Measurements from ENCODE around the gene SUGCT.
"Not testable (repeated sequence)": the region's sequence is repeated elsewhere in the genome, so short reads cannot be mapped to it uniquely, and the experiment has no call there.

SUGCT gene

GRCh38 chr7:40405991-40406390, 271.2 kb downstream of the SUGCT start:
- DNase-seq (ENCODE audit: low read depth), result no peak

GRCh38 chr7:40412323-40412722, 277.5 kb downstream of the SUGCT start:
- DNase-seq (ENCODE audit: low read depth), result no peak

DNA sequence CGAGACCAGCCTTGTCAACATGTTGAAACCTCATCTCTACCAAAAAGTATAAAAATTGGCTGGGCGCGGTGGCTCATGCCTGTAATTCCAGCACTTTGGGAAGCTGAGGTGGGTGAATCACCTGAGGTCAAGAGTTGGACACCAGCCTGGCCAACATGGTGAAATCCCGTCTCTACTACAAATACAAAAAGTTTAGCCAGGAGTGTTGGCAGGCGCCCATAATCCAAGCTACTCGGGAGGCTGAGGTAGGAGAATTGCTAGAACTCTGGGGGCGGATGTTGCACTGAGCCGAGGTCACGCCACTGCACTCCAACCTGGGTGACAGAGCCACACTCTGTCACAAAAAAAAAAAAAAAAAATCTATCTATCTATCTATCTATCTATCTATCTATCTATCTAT, 279.9 kb downstream of the SUGCT start:
- not testable (repeated sequence) for DNase-seq (ENCODE audit: low read depth)

DNA sequence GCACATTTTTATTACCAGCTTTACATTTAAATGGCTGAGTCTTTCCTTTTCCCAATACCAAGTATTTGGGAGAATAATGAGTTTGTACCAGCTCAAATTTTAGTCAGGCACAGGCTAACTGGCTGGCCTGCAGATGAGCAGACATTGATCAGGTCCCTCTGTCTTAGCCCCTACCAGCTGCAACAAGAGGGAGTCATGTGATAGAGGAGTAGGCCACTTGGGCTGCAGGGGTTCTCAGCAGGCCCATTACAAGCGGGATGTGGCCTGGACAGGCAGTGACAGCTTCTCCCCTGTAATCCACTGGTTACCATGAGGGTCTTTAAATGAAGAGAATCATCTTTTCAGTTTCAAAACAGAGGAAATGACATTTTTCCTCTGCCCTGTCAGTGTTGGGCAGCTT, 283.6 kb downstream of the SUGCT start:
- no peak for DNase-seq (ENCODE audit: low read depth)

GRCh38 chr7:40418983-40419382, 284.2 kb downstream of the SUGCT start:
- no peak for DNase-seq (ENCODE audit: low read depth)

DNA sequence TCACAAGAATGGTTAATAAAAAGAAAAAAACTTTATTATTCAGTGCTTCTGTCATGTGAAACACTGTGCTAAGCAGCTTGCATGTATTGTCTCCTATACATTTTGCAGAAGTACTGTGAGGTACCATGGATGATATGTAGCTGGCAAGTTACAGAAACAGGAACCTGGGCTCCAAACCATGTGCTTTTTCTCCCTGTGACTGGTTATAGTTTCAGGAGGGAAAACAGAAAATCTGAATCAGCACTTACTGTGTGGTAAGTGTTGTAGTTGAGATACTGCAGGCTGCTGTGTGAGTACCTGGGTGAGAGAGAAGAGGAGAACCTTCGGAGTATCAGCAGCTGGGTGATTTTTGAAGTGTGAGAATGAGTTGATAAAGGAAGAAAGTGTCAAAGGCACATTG, 285.0 kb downstream of the SUGCT start:
- DNase-seq (ENCODE audit: low read depth), result no peak

GRCh38 chr7:40421433-40421832, 286.6 kb downstream of the SUGCT start:
- DNase-seq (ENCODE audit: low read depth), result no peak

GRCh38 chr7:40425696-40426095, 290.9 kb downstream of the SUGCT start:
- DNase-seq (ENCODE audit: low read depth), result no peak

DNA sequence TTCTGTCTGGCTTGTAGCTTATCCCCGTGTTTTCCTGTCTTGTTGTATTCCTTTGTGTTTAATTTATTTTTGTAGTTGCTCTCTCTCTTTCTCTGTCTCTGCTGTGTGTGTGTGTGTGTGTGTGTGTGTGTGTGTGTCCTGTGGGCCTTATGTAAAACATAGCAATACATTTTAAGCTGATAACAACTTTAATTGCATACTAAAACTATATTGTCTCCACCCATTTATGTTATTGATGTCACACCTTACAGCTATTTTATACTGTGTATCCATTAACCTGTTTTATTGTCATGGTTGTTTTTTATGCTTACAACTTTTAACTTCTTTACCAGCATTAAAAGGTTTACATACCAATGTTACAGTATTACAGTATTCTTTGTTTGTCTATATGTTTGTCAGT, 293.6 kb downstream of the SUGCT start:
- DNase-seq (ENCODE audit: low read depth), result no peak

- no peak for DNase-seq (ENCODE audit: low read depth)
Observed at GRCh38 chr7:40429826-40430225, 295.0 kb downstream of the SUGCT start.

- no peak for DNase-seq (ENCODE audit: low read depth)
Observed at GRCh38 chr7:40432046-40432445, 297.2 kb downstream of the SUGCT start.

DNA sequence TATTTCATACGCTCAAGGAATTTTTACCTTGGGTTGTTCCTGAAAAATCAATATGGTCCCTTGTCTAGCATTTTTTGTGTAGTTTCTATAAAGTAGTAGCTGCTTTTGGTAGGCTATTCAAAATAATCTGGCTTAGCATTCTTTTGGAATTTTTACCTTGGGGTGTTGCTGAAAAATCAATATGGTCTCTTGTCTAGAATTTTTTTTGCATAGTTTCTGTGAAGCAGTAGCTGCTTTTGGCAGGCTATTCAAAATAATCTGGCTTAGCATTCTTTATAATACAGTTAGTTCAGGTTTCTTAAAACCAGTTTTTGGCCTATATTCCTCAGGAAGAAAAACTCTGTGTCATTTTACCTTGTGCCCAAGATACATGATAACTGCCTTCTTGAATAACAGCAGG, 301.9 kb downstream of the SUGCT start:
- no peak for DNase-seq (ENCODE audit: low read depth)

- DNase-seq (ENCODE audit: low read depth), result no peak
Observed at GRCh38 chr7:40437498-40437897, 302.7 kb downstream of the SUGCT start.

DNA sequence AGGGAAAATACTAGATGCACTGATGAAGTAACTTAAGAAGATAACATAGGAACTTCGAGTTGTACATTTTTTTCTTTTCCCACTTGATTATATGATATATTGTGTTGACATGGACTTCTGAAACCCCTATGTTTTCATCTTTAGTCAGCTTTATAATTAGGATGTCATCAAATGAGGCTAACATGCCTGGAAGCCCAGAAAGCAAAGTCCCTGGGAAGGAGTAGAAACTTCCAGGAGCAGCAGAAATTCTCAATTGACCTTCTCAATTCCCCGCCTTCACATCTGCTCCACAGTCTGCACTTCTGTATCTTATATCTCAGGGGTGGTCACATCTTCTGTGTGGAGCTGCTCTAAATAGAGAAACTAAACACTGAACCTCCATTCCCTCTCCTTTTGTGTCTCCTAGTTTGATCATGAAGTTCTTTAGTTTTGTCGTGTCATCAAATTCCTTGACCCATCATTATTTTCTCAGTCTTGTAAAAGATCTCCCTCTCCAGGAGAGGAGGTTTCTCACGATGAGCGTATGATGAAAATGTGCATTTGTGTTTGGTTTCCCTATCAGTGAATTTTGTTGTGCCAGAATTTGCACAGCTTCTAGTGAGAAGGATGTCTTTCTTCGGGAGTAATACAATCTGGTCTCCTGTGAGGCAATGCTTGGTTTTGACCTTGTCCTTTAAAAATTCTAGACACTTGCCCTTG, 303.3 kb downstream of the SUGCT start:
- no peak for DNase-seq (ENCODE audit: low read depth)

GRCh38 chr7:40439686-40440085, 304.9 kb downstream of the SUGCT start:
- no peak for DNase-seq (ENCODE audit: low read depth)

- DNase-seq (ENCODE audit: low read depth), result no peak
Observed at GRCh38 chr7:40447345-40447744, 312.5 kb downstream of the SUGCT start.

- DNase-seq (ENCODE audit: low read depth), result no peak
Observed at GRCh38 chr7:40455485-40455884, 320.7 kb downstream of the SUGCT start.

- no peak for DNase-seq (ENCODE audit: low read depth)
Observed at GRCh38 chr7:40457776-40458480, 323.1 kb downstream of the SUGCT start.

DNA sequence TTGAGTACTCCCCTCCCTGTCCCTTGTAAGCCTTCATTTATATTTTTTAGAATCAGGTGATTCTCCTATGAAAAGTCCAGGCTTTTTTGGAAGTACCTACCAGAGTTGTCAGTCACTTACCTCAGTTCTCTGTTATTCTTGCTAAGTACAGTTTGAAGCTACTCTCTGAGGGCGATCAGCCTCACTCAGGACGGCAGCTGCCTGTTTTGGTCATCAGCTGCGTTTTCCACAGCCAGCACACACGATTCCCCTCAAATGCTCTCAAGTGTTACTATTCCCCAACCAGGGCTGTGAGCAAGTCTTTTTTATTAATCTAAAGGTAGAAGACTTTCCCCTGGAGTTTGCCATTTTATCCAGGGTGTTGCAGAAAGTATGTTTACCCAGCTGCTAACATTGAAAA, 328.6 kb downstream of the SUGCT start:
- DNase-seq (ENCODE audit: low read depth), result no peak

GRCh38 chr7:40468891-40469864, 334.4 kb downstream of the SUGCT start:
- no peak for DNase-seq (ENCODE audit: low read depth)

- no peak for DNase-seq (ENCODE audit: low read depth)
Observed at GRCh38 chr7:40470091-40470592, 335.3 kb downstream of the SUGCT start.

GRCh38 chr7:40470817-40471216, 336.0 kb downstream of the SUGCT start:
- no peak for DNase-seq (ENCODE audit: low read depth)

Data from CMK (cell line).